HEK293 (cell line): ENCODE measurements around the gene COL5A1.

Experiments
- CTCF ChIA-PET: fragments of 350-600 bp; formaldehyde crosslinking; extraction: SDS; loops from one replicate; lab custom pipeline; 2021; ENCODE audit warnings: antibody characterized with exemption; lab: Yijun Ruan, JAX
- POLR2A ChIA-PET: fragments of 300-600 bp; formaldehyde crosslinking; extraction: SDS; loops from one replicate; lab custom pipeline; 2020; ENCODE audit warnings: antibody characterized with exemption, inconsistent platforms; lab: Yijun Ruan, JAX
- H3K27ac ChIP-seq: fragments of 200-500 bp; sonication (Bioruptor generic); 2 replicates; pipeline ENCODE4 v1.5.1; 2014; ENCODE audit warnings: low read depth, low read length, control low read depth, inconsistent platforms; ENCODE audit errors: extremely low read depth
- H3K36me3 ChIP-seq, 2 experiments: fragments of 200-500 bp in 1 of 2; sonication (Bioruptor generic) in 1 of 2; 1 replicate in 1 of 2; 2 replicates in 1 of 2; pipeline ENCODE4 v1.5.1; 2014 to 2017; ENCODE audit warnings: inconsistent platforms in 2 of 2, low read length in 2 of 2; ENCODE audit not compliant: control insufficient read depth in 2 of 2, insufficient read depth in 1 of 2
- H3K4me1 ChIP-seq: fragments of 200-500 bp; sonication (Bioruptor generic); 2 replicates; pipeline ENCODE4 v1.5.1; 2014; ENCODE audit warnings: mild to moderate bottlenecking, low read length, inconsistent platforms; ENCODE audit not compliant: control insufficient read depth, insufficient read depth
- H3K4me3 ChIP-seq: 2 replicates; pipeline ENCODE4 v1.5.1; 2011; ENCODE audit warnings: low read depth, mild to moderate bottlenecking, control low read depth, low read length, moderate library complexity
- H3K9me3 ChIP-seq: fragments of 200-500 bp; sonication (Bioruptor generic); 2 replicates; pipeline ENCODE4 v1.5.1; 2014; ENCODE audit warnings: low read depth, low read length, inconsistent platforms; ENCODE audit not compliant: control insufficient read depth, insufficient read depth
- BCL11A ChIP-seq: fragments of 450-650 bp; formaldehyde crosslinking; IDR thresholded peaks from 2 replicates; pipeline ENCODE4 v1.5.1; 2016; ENCODE audit warnings: low read depth, missing biosample characterization, missing genetic modification characterization
- BCL6B ChIP-seq: fragments of 450-650 bp; formaldehyde crosslinking; IDR thresholded peaks from 2 replicates; pipeline ENCODE4 v1.5.1; 2017; ENCODE audit warnings: missing biosample characterization, missing genetic modification characterization
- CTCF ChIP-seq: fragments of 450-650 bp; formaldehyde crosslinking; IDR thresholded peaks from 2 replicates; pipeline ENCODE4 v1.5.1; 2016; ENCODE audit warnings: missing biosample characterization, missing genetic modification characterization
- INSM2 ChIP-seq: fragments of 450-650 bp; formaldehyde crosslinking; IDR thresholded peaks from 2 replicates; pipeline ENCODE4 v1.5.1; 2016; ENCODE audit warnings: missing biosample characterization, missing genetic modification characterization
- KLF1 ChIP-seq: fragments of 450-650 bp; formaldehyde crosslinking; IDR thresholded peaks from 2 replicates; pipeline ENCODE4 v1.5.1; 2016; ENCODE audit warnings: missing biosample characterization, missing genetic modification characterization
- REPIN1 ChIP-seq: fragments of 450-650 bp; formaldehyde crosslinking; IDR thresholded peaks from 2 replicates; pipeline ENCODE4 v1.5.1; 2017; ENCODE audit warnings: missing biosample characterization, missing genetic modification characterization, low read depth
- SCRT1 ChIP-seq: fragments of 450-650 bp; formaldehyde crosslinking; IDR thresholded peaks from 2 replicates; pipeline ENCODE4 v1.5.1; 2016; ENCODE audit warnings: missing biosample characterization, missing genetic modification characterization, borderline replicate concordance
- ZNF10 ChIP-seq: fragments of 450-650 bp; formaldehyde crosslinking; IDR thresholded peaks from 2 replicates; pipeline ENCODE4 v1.5.1; 2017; ENCODE audit warnings: missing biosample characterization, missing genetic modification characterization
- ZNF132 ChIP-seq: fragments of 450-650 bp; formaldehyde crosslinking; IDR thresholded peaks from 2 replicates; pipeline ENCODE4 v1.5.1; 2017; ENCODE audit warnings: missing biosample characterization, missing genetic modification characterization, borderline replicate concordance
- ZNF140 ChIP-seq: fragments of 450-650 bp; formaldehyde crosslinking; IDR thresholded peaks from 2 replicates; pipeline ENCODE4 v1.5.1; 2016; ENCODE audit warnings: missing biosample characterization, missing genetic modification characterization
- ZNF174 ChIP-seq: fragments of 450-650 bp; formaldehyde crosslinking; IDR thresholded peaks from 2 replicates; pipeline ENCODE4 v1.5.0; 2017; ENCODE audit warnings: missing biosample characterization, mild to moderate bottlenecking, missing genetic modification characterization
- ZNF19 ChIP-seq: fragments of 450-650 bp; formaldehyde crosslinking; IDR thresholded peaks from 2 replicates; pipeline ENCODE4; 2016; ENCODE audit warnings: missing biosample characterization, missing genetic modification characterization, low read depth
- ZNF221 ChIP-seq: fragments of 450-650 bp; formaldehyde crosslinking; IDR thresholded peaks from 2 replicates; pipeline ENCODE4 v1.5.1; 2017; ENCODE audit warnings: missing biosample characterization, missing genetic modification characterization, borderline replicate concordance
- ZNF350 ChIP-seq: fragments of 450-650 bp; formaldehyde crosslinking; IDR thresholded peaks from 2 replicates; pipeline ENCODE4 v1.5.0; 2017; ENCODE audit warnings: missing biosample characterization, mild to moderate bottlenecking, missing genetic modification characterization
- ZNF394 ChIP-seq: fragments of 450-650 bp; formaldehyde crosslinking; IDR thresholded peaks from 2 replicates; pipeline ENCODE4 v1.5.1; 2016; ENCODE audit warnings: missing biosample characterization, missing genetic modification characterization, mild to moderate bottlenecking, moderate library complexity, borderline replicate concordance
- ZNF423 ChIP-seq: fragments of 450-650 bp; formaldehyde crosslinking; IDR thresholded peaks from 2 replicates; pipeline ENCODE4 v1.5.1; 2016; ENCODE audit warnings: missing biosample characterization, missing genetic modification characterization
- ZNF544 ChIP-seq: fragments of 450-650 bp; formaldehyde crosslinking; IDR thresholded peaks from 2 replicates; pipeline ENCODE4 v1.5.0; 2017; ENCODE audit warnings: missing biosample characterization, missing genetic modification characterization
- ZNF596 ChIP-seq: fragments of 450-650 bp; IDR thresholded peaks from 2 replicates; pipeline ENCODE4 v1.5.0; 2018; ENCODE audit warnings: missing biosample characterization, mild to moderate bottlenecking, missing genetic modification characterization, moderate library complexity
- ZNF629 ChIP-seq: fragments of 450-650 bp; formaldehyde crosslinking; IDR thresholded peaks from 2 replicates; pipeline ENCODE4 v1.5.1; 2017; ENCODE audit warnings: missing biosample characterization, missing genetic modification characterization
- ZNF654 ChIP-seq: fragments of 450-650 bp; formaldehyde crosslinking; IDR thresholded peaks from 2 replicates; pipeline ENCODE4 v1.5.1; 2016; ENCODE audit warnings: low read depth, missing biosample characterization, missing genetic modification characterization
- ZNF664 ChIP-seq: fragments of 450-650 bp; formaldehyde crosslinking; IDR thresholded peaks from 2 replicates; pipeline ENCODE4 v1.5.1; 2016; ENCODE audit warnings: missing biosample characterization, missing genetic modification characterization
- ZSCAN4 ChIP-seq: fragments of 450-650 bp; formaldehyde crosslinking; IDR thresholded peaks from 2 replicates; pipeline ENCODE4 v1.5.1; 2017; ENCODE audit warnings: missing biosample characterization, missing genetic modification characterization

The COL5A1 gene

GRCh38 chr9:134800791-134801339, 159.3 kb downstream of the COL5A1 start:
- Histone ChIP-seq H3K27ac (no peak overlapping the region), H3K36me3 (no peaks in the 10 kb centered on the region), H3K4me1 (no peaks in the 10 kb centered on the region), H3K9me3 (no peaks in the 10 kb centered on the region), H3K4me3 (no peak overlapping the region)
- CTCF ChIA-PET = interaction anchor here (0.7 to 1.1 kb wide), 3 partner anchors 36 to 108 kb away, joined by 3 read pairs; no protein-coding TSS in a partner anchor
- TF ChIP-seq ZNF221 (tag by site-specific recombination) = no peak
- TF ChIP-seq REPIN1 (tag by site-specific recombination) = no peak
- TF ChIP-seq ZNF174 (tag by site-specific recombination) = no peak
- POLR2A ChIA-PET = no interaction called here

- TF ChIP-seq ZNF350 (tag by site-specific recombination) = no peak
- TF ChIP-seq ZNF132 (tag by site-specific recombination) = no peak
- TF ChIP-seq ZNF423 (tag by site-specific recombination) = no peak
- TF ChIP-seq ZNF10 = no peak
- no peak for TF ChIP-seq ZNF664 (tag by site-specific recombination)
- no peak for TF ChIP-seq BCL11A
- no peak for TF ChIP-seq ZNF19
- no peak for TF ChIP-seq SCRT1 (tag by site-specific recombination)
- no peak for TF ChIP-seq ZSCAN4 (tag by site-specific recombination)
- TF ChIP-seq KLF1 (tag by site-specific recombination) = no peak
- TF ChIP-seq, all 188 proteins: peak for 0
- no peaks in the 10 kb centered on the region for H3K9me3 ChIP-seq
- ChIA-PET CTCF (no interaction called here), POLR2A (no interaction called here)
- H3K4me1 ChIP-seq = no peaks in the 10 kb centered on the region
- no peak overlapping the region for H3K27ac ChIP-seq
- no peaks in the 10 kb centered on the region for H3K36me3 ChIP-seq
- no peak overlapping the region for H3K4me3 ChIP-seq
Observed at GRCh38 chr9:134802216-134802795, 160.7 kb downstream of the COL5A1 start.

- CTCF ChIA-PET = no interaction called here
- no peak overlapping the region for H3K27ac ChIP-seq
- TF ChIP-seq INSM2 (tag by site-specific recombination) = no peak
- no peak for TF ChIP-seq ZNF140 (tag by site-specific recombination)
- no peak for TF ChIP-seq ZNF221 (tag by site-specific recombination)
- TF ChIP-seq ZNF19 = no peak
- TF ChIP-seq ZNF654 = no peak
- TF ChIP-seq ZNF596 = no peak
- no peak for TF ChIP-seq CTCF (tag by site-specific recombination)
- no peak for TF ChIP-seq ZNF544 (tag by site-specific recombination)
- no peak for TF ChIP-seq ZNF394 (tag by site-specific recombination)
- TF ChIP-seq ZNF629 (tag by site-specific recombination) = no peak
- TF ChIP-seq BCL6B (tag by site-specific recombination) = no peak
- TF ChIP-seq ZSCAN4 (tag by site-specific recombination) = no peak
Observed at GRCh38 chr9:134804871-134805270, 163.3 kb downstream of the COL5A1 start.

More at GRCh38 chr9:134804871-134805270, 163.3 kb downstream of the COL5A1 start:
- no peaks in the 10 kb centered on the region for H3K4me1 ChIP-seq
- no peaks in the 10 kb centered on the region for H3K9me3 ChIP-seq
- H3K36me3 ChIP-seq = no peaks in the 10 kb centered on the region
- no peak overlapping the region for H3K4me3 ChIP-seq
- POLR2A ChIA-PET = no interaction called here
